RKO (cell line): ENCODE data around the gene AGRN.
"Not testable (repeated sequence)": the region's sequence is repeated elsewhere in the genome, so short reads cannot be mapped to it uniquely, and the experiment has no call there.

Experiments
- DNase-seq: peaks from one replicate; pipeline ENCODE4 v3.0.0-alpha.2; 2016; ENCODE audit warnings: low spot score

Gene AGRN

DNA sequence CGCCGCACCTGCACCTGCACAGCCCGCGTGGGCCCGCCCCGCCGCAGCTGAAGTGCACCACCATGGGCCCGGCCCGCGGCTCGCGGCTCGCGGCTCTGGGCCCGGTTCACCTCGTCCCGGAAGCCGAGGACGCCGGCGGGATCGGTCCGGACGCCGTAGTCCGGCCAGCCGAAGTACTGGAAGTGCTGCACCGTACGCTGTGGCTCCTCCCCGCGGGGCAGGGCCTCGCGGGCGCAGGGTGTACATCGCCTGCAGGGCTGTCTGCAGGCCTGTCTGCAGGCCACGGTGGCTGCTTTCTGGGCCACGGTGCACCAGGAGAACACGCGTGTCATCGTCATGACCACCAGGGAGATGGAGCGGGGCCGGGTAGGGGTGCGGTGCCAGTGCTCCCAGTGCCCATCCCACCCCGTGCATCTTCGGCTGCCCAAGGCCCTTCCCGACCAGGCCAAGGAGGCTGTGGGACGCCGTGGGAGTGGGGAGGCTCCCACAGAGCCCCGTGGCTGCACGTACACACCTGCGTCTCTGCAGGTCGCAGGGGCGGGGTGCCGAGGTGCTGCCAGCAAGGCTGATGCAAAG is 47.5 kb downstream of the AGRN start:
- DNase-seq = no peak

GRCh38 chr1:1067860-1068516 is 48.1 kb downstream of the AGRN start:
- DNase-seq = no peak

- DNase-seq = no peak
Observed at GRCh38 chr1:1068517-1069055, 48.7 kb downstream of the AGRN start.

GRCh38 chr1:1069056-1069710 is 49.3 kb downstream of the AGRN start:
- DNase-seq = peak; percentile 62

- no peak for DNase-seq
Observed at GRCh38 chr1:1069711-1070676, 50.1 kb downstream of the AGRN start.

- DNase-seq = no peak
Observed at GRCh38 chr1:1071486-1072298, 51.8 kb downstream of the AGRN start.

GRCh38 chr1:1072299-1072848 is 52.5 kb downstream of the AGRN start:
- DNase-seq = no peak

DNA sequence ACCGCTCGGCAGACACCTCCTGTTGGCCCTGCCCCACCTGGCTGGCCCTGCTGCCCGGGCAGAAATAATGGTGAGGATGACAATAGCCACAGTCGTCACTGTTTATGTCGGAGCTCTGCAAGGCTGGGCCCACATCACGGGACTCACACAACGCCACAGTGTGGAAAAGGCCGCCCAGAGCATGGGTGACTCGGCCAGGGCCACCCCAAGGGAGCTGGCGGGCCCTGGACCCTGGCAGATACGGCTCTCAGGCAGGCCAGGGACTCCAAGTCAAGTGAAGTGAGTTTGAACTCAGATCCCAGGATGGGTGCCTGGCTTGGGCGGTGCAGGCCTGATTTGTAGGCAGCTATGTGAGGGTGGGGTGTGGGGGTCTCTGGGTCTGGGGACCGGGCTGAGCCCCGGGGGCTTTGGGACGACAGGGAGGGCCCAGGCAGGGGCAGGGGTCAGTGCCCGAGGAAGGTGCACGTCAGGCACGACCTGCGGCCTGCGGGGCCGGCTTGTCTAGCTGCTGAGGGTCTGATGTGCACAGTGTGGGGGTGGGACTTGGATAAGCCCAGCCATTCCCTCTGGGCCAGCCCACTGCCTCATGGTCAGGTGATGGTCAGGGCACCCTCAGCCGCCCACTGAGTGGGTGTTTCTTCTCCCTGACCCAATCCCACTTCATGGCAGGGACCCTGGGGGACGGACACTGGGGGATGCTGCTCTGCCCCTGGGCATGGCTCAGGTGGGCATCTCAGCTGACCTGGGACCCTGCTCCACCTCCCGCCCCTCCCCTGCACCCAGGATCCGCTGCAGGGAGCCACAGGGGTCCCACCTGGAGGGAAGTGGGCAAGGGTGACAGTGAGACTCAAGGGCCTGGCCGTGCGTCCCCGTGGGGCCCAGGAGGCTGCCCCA is 53.2 kb downstream of the AGRN start:
- no peak for DNase-seq

DNA sequence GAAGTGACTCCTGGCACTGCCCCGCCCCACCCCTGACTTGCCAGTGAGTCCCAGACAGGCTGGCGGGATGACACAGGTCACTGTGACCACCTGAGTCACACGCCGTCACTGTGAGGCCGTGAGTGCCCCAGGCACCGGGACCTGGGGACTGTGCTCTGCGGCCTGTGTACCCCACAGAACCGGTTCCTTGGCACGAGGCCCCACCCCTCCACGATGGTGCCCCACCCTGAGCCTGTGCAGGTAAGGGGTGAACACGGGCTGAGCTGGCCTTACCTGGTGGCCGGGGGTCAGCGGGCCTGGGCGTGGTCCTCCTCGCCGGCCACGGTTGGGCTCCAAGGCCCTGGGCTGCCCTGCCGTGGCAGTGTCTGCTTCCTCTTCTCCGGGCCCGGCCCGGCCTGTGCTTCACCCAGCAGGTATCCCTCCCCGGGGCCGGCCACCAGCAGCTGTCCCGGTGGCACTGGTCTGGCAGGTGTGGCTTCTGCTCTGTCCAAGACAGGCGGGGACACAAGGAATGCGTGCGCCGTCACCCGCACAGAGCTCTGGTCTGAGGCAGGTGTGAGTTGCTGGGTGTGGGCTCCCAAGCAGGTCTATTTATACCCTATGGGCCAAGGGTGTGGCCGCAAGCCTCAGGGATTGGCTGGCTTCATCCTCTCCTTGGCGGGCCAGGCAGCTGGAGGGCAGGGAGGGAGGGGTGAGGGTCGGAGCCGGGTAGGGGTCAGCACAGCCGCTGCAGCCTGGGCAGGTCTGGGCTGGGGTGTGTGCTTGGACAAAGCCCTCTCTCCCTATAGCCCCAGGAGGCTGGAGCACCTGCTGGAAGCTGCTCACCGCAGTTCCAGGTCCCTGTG is 54.0 kb downstream of the AGRN start, which contains the start of gene RNF223:
Gene RNF223 (minus strand): TSS at position 564 of the 845 bp plus-strand sequence. CDS start 1,740 bp downstream, outside the sequence.
- no peak for DNase-seq

- no peak for DNase-seq
Observed at GRCh38 chr1:1074631-1075147, 54.8 kb downstream of the AGRN start.

- no peak for DNase-seq
Observed at GRCh38 chr1:1075148-1075935, 55.4 kb downstream of the AGRN start.

DNA sequence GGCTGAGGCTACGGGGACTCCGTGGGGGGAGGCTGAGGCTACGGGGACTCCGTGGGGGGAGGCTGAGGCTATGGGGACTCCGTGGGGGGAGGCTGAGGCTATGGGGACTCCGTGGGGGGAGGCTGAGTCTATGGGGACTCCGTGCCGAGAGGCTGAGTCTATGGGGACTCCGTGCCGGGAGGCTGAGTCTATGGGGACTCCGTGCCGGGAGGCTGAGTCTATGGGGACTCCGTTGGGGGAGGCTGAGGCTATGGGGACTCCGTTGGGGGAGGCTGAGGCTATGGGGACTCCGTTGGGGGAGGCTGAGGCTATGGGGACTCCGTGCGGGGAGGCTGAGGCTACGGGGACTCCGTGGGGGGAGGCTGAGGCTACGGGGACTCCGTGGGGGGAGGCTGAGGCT is 57.5 kb downstream of the AGRN start:
- DNase-seq = not testable (repeated sequence)

GRCh38 chr1:1079408-1080121 is 59.6 kb downstream of the AGRN start:
- DNase-seq = peak; percentile 91

DNA sequence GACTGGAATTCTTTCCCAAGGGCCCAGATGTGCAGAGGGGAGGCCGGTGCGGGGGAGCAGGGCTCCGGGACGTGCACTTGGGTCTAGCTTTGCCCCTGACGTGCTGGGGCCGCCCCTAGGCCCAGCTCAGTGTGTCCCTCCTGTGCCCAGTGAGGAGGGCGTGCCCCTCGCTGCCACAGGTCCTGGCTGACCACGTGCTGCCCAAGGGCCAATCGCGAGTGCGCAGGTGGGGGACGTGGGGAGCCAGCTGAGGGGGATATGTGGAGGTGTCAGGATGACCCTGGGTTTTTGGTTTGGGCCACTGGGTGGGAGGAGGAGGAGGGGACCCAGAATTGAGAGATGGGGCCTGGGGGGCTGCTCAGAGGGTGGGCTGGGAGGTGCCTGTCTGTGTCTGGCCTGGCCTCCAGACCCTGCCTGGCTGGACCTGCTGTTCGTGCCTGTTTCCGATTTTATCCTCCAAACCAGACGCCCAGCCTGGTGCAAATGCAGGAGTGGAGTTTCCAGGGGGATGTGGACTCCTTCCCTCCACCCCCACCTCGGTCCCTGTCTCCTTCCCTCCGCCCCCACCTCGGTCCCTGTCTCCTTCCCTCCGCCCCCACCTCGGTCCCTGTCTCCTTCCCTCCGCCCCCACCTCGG is 60.3 kb downstream of the AGRN start:
- no peak for DNase-seq

- no peak for DNase-seq
Observed at GRCh38 chr1:1080951-1081310, 61.0 kb downstream of the AGRN start.
